ENCODE results near the gene ETV7. TPM values are rescaled to one million over a fixed set of nuclear protein-coding genes. Genes with fewer than 3 reads are reported as not detected.

The ETV7 gene
- total RNA-seq, 1 experiment from 2014 or later: 0.58 TPM

GRCh38 chr6:36419310-36419709 is 31.8 kb upstream of the ETV7 start:
- POLR2A ChIA-PET (ENCODE audit: low non-redundant PET): no interaction called here
- H3K36me3 ChIP-seq (ENCODE audit: insufficient read depth, low read length, poor library complexity, severe bottlenecking): no peaks in the 10 kb centered on the region
- peaks cover 9% of the 10 kb centered on the region for H3K4me1 ChIP-seq (ENCODE audit: insufficient read depth, low read length, poor library complexity, severe bottlenecking)
- BruUV-seq (replicated peaks): no TSS peak
- CTCF ChIA-PET: interaction anchor here (0.5 kb wide), 1 partner anchor 178 kb away, joined by 3 read pairs; no protein-coding TSS in a partner anchor
- no peak overlapping the region for H3K27ac ChIP-seq (ENCODE audit: low read depth, low read length, poor library complexity, severe bottlenecking)
- no peak for DNase-seq (ENCODE audit: low spot score)
- TF ChIP-seq EZH2 (IDR thresholded peaks at IDR 0.05; ENCODE audit: borderline replicate concordance, low read depth, low read length, poor library complexity, severe bottlenecking) (no peak), CTCF (conservative IDR thresholded peaks at IDR 0.05; ENCODE audit: low read depth, low read length) (no peak)
- no peaks in the 10 kb centered on the region for H3K9me3 ChIP-seq (ENCODE audit: low read depth, low read length, poor library complexity, severe bottlenecking)
- H3K27me3 ChIP-seq (replicated peaks; ENCODE audit: insufficient read depth, low read depth, low read length, poor library complexity): no peaks in the 10 kb centered on the region
- intact Hi-C loops (cut with micrococcal nuclease; ENCODE audit: unreplicated experiment): no loop called here
- no peak overlapping the region for H3K4me3 ChIP-seq (ENCODE audit: low read depth, low read length, poor library complexity, severe bottlenecking)

- intact Hi-C loops (cut with micrococcal nuclease; ENCODE audit: unreplicated experiment): no loop called here
- no peak overlapping the region for H3K4me3 ChIP-seq (ENCODE audit: low read depth, low read length, poor library complexity, severe bottlenecking)
- H3K27me3 ChIP-seq (replicated peaks; ENCODE audit: insufficient read depth, low read depth, low read length, poor library complexity): no peaks in the 10 kb centered on the region
- BruUV-seq (replicated peaks): no TSS peak
- DNase-seq (ENCODE audit: low spot score): no peak
- no peaks in the 10 kb centered on the region for H3K9me3 ChIP-seq (ENCODE audit: low read depth, low read length, poor library complexity, severe bottlenecking)
- POLR2A ChIA-PET (ENCODE audit: low non-redundant PET): no interaction called here
- no peak overlapping the region for H3K27ac ChIP-seq (ENCODE audit: low read depth, low read length, poor library complexity, severe bottlenecking)
- H3K4me1 ChIP-seq (ENCODE audit: insufficient read depth, low read length, poor library complexity, severe bottlenecking): peaks cover 6% of the 10 kb centered on the region
- CTCF ChIA-PET: no interaction called here
- H3K36me3 ChIP-seq (ENCODE audit: insufficient read depth, low read length, poor library complexity, severe bottlenecking): no peaks in the 10 kb centered on the region
- TF ChIP-seq EZH2 (IDR thresholded peaks at IDR 0.05; ENCODE audit: borderline replicate concordance, low read depth, low read length, poor library complexity, severe bottlenecking) (no peak), CTCF (conservative IDR thresholded peaks at IDR 0.05; ENCODE audit: low read depth, low read length) (no peak)
Observed at GRCh38 chr6:36418558-36418957, 31.1 kb upstream of the ETV7 start.

GRCh38 chr6:36414481-36414880 is 27.0 kb upstream of the ETV7 start:
- H3K27ac ChIP-seq (ENCODE audit: low read depth, low read length, poor library complexity, severe bottlenecking): no peak overlapping the region
- no peaks in the 10 kb centered on the region for H3K4me1 ChIP-seq (ENCODE audit: insufficient read depth, low read length, poor library complexity, severe bottlenecking)
- no peaks in the 10 kb centered on the region for H3K36me3 ChIP-seq (ENCODE audit: insufficient read depth, low read length, poor library complexity, severe bottlenecking)
- no peaks in the 10 kb centered on the region for H3K9me3 ChIP-seq (ENCODE audit: low read depth, low read length, poor library complexity, severe bottlenecking)
- no peak for DNase-seq (ENCODE audit: low spot score)
- CTCF ChIA-PET: no interaction called here
- H3K27me3 ChIP-seq (replicated peaks; ENCODE audit: insufficient read depth, low read depth, low read length, poor library complexity): no peaks in the 10 kb centered on the region
- POLR2A ChIA-PET (ENCODE audit: low non-redundant PET): no interaction called here
- no peak overlapping the region for H3K4me3 ChIP-seq (ENCODE audit: low read depth, low read length, poor library complexity, severe bottlenecking)
- intact Hi-C loops (cut with micrococcal nuclease; ENCODE audit: unreplicated experiment): no loop called here
- no peak for TF ChIP-seq CTCF (conservative IDR thresholded peaks at IDR 0.05; ENCODE audit: low read depth, low read length)
- no peak for TF ChIP-seq EZH2 (IDR thresholded peaks at IDR 0.05; ENCODE audit: borderline replicate concordance, low read depth, low read length, poor library complexity, severe bottlenecking)
- no TSS peak for BruUV-seq (replicated peaks)

Data from A673 (cell line).